Stimulated activated CD8-positive, alpha-beta memory T cell treated with anti-CD3 and anti-CD28 coated beads, Interleukin-4, amount 100 ng/mL, for 24 hours (primary cell): ENCODE measurements around the gene TMEM120B.
"Not testable (repeated sequence)": the region's sequence is repeated elsewhere in the genome, so short reads cannot be mapped to it uniquely, and the experiment has no call there.

Experiments used
- DNase-seq: peaks from one replicate; pipeline ENCODE4 v3.0.0-alpha.2; 2020; ENCODE audit warnings: low read depth

The TMEM120B gene

GRCh38 chr12:121776190-121777098, 63.9 kb downstream of the TMEM120B start:
- DNase-seq: peak; percentile 85

- no peak for DNase-seq
These were observed 66.2 kb downstream of the TMEM120B start for GRCh38 chr12:121778567-121779421.

- no peak for DNase-seq
These were observed 66.9 kb downstream of the TMEM120B start for GRCh38 chr12:121779422-121779895.

- DNase-seq: no peak
These were observed 67.9 kb downstream of the TMEM120B start for GRCh38 chr12:121780429-121780828.

- DNase-seq: no peak
These were observed 69.0 kb downstream of the TMEM120B start for GRCh38 chr12:121781484-121781997.

- no peak for DNase-seq
These were observed 69.7 kb downstream of the TMEM120B start for GRCh38 chr12:121781998-121782979.

- DNase-seq: no peak
These were observed 71.2 kb downstream of the TMEM120B start for GRCh38 chr12:121783766-121784165.

GRCh38 chr12:121784460-121784859, 71.9 kb downstream of the TMEM120B start:
- no peak for DNase-seq

- DNase-seq: no peak
These were observed 73.9 kb downstream of the TMEM120B start for GRCh38 chr12:121786440-121786825.

GRCh38 chr12:121787063-121788025, 74.8 kb downstream of the TMEM120B start:
- DNase-seq: no peak

- DNase-seq: no peak
These were observed 75.7 kb downstream of the TMEM120B start for GRCh38 chr12:121788176-121788818.

GRCh38 chr12:121789233-121789781, 76.8 kb downstream of the TMEM120B start:
- no peak for DNase-seq

GRCh38 chr12:121789800-121790728, 77.5 kb downstream of the TMEM120B start:
- peak; percentile 92 for DNase-seq

- not testable (repeated sequence) for DNase-seq
These were observed 78.2 kb downstream of the TMEM120B start for GRCh38 chr12:121790785-121791184.

GRCh38 chr12:121791671-121792551, 79.4 kb downstream of the TMEM120B start:
- no peak for DNase-seq

- no peak for DNase-seq
These were observed 80.3 kb downstream of the TMEM120B start for GRCh38 chr12:121792607-121793439.
